NCI-H187 treated with DMSO at 0.1 percent for 48 hours (cell line): ENCODE data around the gene ANKRD23.
"Not testable (repeated sequence)": the region's sequence is repeated elsewhere in the genome, so short reads cannot be mapped to it uniquely, and the experiment has no call there.

Experiments used
- DNase-seq: peaks from one replicate; lab custom pipeline; 2025; lab: John Stamatoyannopoulos, UW

Gene ANKRD23

DNA sequence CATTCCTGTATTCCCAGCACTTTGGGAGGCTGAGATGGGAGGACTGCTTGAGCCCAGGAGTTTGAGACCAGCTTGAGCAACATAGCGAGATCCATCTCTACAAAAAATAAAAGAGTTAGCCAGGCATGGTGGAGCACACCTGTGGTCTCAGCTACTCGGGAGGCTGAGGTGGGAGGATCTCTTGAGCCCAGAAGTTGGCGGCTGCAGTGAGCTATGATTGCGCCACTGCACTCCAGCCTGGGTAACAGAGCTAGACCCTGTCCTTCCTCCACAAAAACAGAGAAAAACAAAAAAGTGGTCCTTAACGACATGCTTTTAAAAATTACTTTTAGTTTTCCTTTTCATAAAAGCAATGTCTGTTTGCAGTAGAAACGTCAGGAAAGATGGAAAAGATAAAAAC is 47.3 kb downstream of the ANKRD23 start:
- DNase-seq, result not testable (repeated sequence)

DNA sequence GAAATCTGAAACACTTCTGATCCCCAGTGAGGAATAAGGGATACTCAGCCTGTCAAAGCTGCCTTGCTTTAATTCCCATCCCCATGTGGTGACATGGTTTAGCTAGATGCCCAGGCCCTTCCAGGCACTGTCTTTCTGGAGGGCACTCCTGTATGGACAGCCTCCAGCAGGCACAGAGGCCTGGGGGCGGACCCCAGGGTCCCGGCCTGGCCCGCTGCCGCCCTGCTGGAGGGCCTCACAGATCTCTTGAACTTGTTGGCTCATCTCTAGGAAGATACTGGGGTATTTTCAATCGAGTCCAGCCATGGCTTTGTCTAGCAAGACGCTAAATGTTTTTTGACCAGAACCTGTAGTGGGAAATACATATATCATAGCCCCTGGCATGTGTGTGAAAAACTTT is 48.7 kb downstream of the ANKRD23 start:
- DNase-seq, result no peak

DNA sequence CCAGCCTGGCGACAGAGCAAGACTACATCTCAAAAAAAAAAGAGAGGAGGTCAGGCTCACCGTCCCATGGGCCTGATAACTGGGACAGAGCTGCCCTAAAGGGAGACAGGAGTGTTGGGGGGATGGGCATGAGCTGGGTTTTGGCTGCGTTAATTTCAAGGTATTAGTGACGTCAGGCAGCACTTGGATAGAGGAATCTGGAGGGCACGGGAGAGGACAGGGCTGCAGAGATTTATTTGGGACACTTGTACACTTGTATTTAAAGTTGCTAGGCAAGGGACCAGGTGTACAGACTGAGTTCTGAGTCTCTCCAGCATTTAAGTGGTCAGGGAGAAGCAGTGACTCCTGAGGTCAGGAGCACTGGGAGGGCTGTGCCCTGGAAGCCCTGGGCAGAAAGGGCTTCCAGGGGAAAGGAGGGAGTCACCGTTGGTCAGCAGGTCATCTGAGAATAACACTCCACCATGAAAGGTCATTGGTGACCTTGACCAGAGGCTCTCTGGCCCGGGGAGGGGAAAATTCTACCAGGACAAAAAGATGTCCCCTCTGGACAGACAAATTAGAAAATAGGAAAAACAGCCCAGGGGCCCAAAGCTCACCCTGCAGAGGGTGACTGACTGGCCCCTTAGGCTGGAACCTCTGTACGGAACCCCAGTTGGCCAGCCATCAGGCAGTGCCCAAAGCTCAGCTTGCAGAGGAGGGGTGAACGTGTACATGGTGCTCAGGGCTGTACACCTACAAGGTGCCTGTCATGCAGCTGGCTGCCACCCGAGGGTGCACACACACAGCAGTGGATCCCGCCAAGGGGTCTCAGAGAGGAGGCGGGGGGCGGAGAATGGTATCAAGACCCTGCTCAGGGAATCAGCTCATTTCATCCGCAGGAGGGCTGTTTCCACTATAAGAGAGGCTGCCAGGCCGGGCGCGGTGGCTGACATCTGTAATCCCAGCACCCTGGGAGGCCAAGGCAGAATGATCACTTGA is 50.8 kb downstream of the ANKRD23 start:
- no peak for DNase-seq

DNA sequence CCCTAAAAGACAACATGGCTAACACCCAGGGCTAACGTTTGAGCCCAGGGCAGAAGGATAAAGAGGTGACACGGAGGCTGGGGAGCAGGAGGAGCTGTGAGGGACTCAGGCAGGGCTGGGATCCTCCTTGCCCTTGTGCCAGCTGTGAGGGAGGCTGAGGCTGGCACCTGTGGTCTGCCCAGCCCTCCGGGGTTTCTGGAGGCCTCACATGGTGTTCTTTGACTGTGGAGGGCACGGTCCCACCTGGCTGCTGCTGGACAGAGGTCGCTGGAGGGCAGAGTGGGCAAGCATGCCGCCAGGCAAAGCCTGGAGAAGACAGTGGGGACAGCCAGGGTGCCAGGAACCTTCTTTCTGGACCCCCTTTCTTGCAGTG is 54.6 kb downstream of the ANKRD23 start:
- no peak for DNase-seq

DNA sequence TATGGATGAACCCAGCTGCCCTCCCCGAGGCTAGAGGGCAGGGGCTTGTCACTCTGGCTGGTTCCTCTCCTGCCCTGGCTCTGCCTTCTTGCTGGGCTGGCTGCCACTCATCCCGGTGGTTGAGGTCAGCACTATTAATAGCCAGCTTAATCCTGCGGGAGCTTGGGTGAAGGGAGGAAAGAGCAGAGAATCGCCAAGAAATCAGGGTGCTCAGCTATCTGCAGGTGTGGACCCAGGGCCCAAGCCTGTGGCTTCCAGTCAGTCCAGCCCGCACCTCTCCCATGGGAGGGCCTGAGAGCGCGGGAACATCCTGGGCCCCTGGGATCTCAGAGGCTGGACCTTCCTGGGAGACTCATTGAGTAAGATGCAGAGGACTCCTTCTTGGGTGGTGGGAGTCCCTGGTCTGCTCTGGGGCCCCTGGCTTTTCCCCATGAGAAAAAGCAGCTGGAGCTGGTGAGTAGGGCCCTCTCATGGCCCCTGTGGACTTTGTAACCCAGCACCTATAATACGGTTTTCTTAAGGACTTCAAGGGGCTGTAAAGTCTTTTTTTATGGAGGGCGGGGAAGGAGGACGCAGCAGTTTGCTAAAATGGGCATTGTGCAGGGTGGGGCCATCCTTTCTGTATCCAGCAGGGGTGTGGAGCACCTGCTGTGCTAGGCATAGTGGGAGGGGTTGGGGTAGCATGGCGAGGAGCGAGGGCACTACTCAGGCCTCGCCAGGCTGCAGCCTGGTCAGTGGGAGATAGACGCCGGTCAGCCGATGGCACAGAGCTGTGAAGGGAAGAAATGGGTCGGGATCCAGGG is 55.2 kb downstream of the ANKRD23 start:
- DNase-seq, result peak; percentile 36
